Myocyte (in vitro differentiated cells): ENCODE results near the gene GRK3. TPM values are rescaled to one million over a fixed set of nuclear protein-coding genes. Genes with fewer than 3 reads are reported as not detected.
"Not testable (repeated sequence)": the region's sequence is repeated elsewhere in the genome, so short reads cannot be mapped to it uniquely, and the experiment has no call there.

Experiments used
- DNase-seq: peaks from one replicate; pipeline ENCODE4 v3.0.0-alpha.2; 2012; ENCODE audit warnings: low read depth
- total RNA-seq: library from RNA; depleted of rRNA; stranded (reverse); fragments of >200 nt; gene quantifications from 2 replicates; pipeline ENCODE4 v1.2.3, GENCODE V29; 2014

Gene GRK3
- total RNA-seq, 1 donor from 2014 or later: 4.1 TPM

- no peak for DNase-seq
Measured at GRCh38 chr22:25623851-25624250, 59.4 kb downstream of the GRK3 start.

DNA sequence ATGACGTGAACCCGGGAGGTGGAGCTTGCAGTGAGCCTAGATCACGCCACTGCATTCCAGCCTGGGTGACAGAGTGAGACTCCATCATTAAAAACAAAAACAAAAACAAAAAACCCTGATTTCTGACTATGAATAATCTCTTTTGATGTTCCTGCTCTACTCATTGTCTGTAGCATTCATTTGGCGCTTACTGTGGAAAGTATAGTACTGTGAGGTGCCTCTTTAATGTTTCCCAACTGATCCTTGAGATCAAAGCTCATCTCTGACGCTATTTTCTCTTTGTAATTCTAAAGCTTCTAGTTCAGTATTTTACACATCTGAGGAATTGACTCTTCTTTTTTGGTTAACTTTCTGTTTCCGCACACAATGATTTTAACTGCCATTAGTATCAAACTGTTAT is 60.0 kb downstream of the GRK3 start:
- no peak for DNase-seq

DNA sequence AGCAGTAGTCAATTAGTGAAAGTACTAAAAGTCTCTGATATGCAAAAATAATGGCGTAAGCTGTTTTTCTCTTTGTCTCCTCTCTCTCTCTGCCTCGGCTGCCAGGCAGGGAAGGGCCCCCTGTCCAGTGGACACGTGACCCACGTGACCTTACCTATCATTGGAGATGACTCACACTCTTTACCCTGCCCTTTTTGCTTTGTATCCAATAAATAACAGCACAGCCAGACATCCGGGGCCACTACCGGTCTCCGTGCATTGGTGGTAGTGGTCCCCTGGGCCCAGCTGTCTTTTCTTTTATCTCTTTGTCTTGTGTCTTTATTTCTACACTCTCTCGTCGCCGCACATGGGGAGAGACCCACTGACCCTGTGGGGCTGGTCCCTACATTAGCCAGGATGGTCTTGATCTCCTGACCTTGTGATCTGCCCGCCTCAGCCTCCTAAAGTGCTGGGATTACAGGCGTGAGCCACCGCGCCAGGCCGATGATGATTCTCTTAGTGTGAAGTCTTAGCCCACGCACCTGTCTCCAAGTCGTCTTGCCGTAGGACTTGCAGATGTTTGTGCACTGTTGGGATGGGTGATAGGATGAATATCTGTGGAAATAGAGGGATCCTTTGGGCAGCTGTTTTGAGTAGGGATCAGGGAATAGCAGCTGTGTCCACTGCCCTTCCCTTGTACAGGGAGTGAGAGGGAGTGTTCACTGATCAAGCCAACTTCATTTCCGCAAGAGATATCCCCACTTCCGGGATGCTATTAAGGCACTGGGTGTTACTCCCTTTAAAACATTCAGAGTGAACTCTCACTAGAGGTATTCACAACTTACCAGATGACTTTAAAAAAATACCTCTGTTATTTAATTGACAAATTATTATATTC is 61.5 kb downstream of the GRK3 start:
- DNase-seq: not testable (repeated sequence)

GRCh38 chr22:25626624-25626990 is 62.1 kb downstream of the GRK3 start:
- no peak for DNase-seq

DNA sequence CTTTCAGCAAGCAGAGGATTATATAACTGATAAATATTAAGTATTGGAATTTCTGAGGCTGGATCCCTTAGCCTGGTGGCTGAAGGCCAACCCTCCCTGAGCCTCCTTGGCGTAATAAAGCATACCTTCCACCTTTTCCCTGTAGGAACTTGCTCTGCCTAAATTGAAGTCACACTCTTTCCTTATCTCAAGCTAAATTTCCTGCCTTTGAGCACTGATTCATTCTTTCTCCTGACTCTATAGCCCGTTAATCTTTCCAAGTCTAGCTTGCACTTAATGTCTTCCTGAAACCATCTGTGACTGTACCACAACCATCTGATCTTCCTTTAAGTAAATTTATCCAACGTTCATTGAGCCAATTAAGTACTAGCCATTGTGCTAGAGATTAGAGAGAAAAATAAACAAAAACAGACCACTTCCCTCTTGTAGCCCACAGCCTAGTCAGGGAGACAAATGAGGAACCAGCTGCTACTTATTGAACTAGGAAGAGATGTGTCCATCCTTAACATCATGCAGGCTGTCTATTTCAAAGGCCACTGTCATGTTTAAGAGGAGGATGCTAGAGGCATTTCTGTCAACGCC is 62.9 kb downstream of the GRK3 start:
- DNase-seq: no peak

GRCh38 chr22:25628494-25628893 is 64.0 kb downstream of the GRK3 start:
- DNase-seq: no peak

- DNase-seq: no peak
Measured at GRCh38 chr22:25629613-25630012, 65.1 kb downstream of the GRK3 start.

DNA sequence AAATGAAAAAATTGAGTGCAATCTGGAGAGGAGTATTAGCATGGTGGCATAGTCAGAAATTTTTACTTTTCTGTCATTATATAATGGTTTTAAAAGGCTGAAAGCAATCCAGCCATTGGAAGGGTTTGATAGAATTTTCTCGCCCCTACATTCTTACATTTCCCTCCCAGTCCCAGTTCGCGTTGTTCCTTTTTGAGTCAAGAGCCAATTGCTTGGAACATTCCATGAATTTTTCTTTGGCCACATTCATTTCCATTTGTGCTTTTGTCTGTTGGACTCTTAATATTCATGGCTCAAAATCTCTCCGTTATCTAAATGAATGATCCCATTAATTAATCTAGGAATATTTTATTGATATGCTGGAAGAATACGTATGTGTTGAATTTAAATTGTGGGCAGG is 66.0 kb downstream of the GRK3 start:
- peak; percentile 55 for DNase-seq

GRCh38 chr22:25636323-25636722 is 71.8 kb downstream of the GRK3 start:
- DNase-seq: no peak

DNA sequence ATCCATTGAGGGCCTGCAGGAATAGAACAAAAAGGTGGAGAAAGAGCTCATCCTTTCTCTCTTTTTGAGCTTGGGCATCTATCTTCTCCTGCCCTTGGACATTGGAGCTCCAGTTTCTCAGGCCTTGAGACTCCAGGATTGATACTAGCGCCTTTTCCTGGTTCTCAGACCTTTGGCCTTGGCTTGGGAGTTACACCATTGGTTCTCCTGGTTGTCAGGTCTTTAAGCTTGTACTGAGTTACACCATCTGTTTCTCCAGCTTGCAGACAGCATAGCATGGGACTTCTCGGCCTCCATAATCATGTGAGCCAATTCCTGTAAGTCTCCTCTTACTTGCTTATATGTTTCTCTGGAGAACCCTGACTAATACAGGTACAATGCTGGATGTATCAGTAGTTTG is 72.6 kb downstream of the GRK3 start:
- DNase-seq: no peak

DNA sequence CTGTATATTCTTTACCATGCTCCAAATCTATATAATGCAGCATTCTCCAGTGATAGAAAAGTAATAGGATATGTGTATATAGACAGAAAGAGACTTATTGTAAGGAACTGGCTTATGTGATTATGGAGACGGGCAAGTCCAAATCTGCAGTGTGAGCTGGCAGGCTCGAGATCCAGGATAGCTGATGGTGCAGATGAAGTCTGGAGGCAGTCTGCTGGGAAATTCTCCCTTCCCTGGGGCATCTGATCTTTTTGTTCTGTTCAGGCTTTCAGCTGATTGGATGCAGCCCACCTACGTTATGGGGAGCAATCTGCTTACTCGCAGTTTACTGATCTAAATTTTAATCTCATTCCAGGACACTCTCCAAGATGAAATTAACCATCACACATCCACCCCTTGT is 73.2 kb downstream of the GRK3 start:
- DNase-seq: no peak

GRCh38 chr22:25638638-25639037 is 74.2 kb downstream of the GRK3 start:
- no peak for DNase-seq

GRCh38 chr22:25641650-25642049 is 77.2 kb downstream of the GRK3 start:
- DNase-seq: no peak

DNA sequence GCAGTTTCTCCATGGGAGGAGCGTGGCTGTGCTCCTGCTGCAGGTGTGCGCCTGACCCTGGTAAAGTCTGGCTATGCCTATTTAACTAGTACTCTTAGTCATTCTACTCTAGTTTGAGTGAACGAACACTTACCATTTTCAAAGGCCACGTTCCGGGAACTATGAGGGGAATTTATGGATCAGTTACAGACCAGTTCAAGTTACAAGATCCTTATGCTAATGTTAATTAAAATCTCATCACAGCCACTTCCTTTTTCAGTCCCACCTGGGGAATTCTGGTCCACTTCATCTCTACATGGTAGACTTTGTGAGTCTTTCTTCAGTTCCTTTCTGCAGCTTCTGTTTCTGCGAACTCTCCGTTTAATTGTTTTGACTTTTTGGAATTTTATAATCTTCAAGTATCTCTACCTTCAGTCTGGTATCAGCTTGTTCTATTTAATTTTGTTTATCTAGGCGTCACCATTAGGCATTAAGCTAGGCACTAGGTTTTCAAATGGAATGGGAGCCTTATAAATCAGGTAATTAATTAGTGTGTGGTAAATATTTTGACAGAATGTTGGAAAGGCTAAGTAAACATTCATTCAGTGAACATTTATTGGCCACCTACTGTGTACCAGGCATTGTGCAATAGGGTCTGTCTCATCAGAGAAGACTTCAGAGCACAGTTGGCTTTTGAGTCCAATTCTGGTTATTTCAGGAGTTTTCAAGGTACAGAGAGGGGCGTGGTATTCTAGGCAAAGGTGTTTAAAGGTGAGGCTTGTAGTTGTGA is 78.9 kb downstream of the GRK3 start:
- DNase-seq: no peak

DNA sequence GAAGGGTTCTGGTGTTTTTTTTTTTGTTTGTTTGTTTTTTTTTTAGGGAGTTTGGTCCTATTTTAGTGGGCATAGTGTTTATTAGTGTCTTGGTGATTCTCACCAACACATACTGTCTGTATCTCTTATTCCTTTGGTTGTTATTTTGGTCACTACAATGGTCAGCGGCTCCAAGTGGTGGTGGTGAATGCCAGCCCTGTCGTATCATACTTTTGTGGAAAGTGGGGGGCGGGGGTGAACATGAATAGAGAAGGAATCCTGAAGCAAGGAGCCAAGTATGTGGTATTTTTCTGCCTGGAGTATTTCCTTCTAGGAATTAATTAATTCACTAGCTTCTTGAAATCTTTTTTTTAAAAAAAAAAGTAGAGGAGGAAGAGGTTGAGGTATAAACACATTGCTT is 79.6 kb downstream of the GRK3 start:
- peak; percentile 84 for DNase-seq

DNA sequence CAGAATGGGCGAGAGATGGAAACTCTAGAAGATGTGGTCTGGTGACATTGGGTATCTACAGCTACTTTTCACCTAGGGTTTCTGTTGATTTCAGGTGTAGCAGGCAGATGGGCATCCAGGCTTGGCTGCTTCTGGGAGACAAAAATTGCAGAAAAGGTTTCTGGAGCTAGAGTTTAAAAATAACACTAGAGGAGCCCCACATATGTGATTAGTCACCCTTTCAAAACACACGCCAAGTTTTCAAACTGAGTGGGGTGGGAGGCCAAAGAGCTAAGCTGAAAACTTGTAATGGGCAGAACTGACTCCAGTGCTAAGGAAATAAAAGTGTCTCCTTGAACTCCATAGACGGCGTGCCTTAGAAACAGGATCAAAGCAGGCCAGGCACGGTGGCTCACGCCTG is 80.8 kb downstream of the GRK3 start:
- DNase-seq: peak; percentile 45

DNA sequence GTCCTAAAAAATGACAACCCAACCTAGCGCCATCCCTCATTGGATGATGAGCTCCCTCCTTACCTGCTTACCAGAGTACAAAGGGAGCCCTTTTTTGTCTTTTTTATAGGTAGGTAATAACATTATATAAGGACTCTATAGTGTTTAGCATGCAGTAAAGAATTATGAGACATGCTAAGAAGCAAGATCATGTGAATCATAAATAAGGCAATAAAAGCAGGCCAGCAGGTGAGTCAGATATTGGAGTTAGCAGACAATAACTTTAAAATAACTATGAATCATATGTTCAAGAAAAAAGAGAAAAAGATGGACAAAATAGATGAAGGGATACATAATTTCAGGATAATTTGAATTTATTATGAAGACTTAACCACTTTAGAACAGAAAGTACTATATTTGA is 81.5 kb downstream of the GRK3 start:
- DNase-seq: no peak

DNA sequence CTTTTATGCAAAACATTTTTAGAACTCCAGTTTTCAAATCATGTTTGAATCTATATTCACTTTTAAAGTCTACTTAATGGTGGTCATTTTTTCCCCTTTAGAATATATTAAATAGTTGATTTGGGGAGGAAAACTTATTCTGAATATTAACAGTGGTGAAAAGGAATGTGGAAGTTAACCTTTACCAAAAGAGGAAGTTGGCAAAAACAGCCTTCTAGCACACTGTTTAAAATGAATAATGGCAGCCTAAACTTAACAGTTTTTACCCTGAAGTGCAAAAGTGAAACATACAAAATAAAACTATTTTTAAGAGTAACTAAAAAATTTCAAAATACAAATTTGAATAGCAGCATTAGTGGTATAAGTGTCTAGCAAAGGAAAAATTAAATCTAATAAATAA is 86.4 kb downstream of the GRK3 start:
- DNase-seq: no peak

DNA sequence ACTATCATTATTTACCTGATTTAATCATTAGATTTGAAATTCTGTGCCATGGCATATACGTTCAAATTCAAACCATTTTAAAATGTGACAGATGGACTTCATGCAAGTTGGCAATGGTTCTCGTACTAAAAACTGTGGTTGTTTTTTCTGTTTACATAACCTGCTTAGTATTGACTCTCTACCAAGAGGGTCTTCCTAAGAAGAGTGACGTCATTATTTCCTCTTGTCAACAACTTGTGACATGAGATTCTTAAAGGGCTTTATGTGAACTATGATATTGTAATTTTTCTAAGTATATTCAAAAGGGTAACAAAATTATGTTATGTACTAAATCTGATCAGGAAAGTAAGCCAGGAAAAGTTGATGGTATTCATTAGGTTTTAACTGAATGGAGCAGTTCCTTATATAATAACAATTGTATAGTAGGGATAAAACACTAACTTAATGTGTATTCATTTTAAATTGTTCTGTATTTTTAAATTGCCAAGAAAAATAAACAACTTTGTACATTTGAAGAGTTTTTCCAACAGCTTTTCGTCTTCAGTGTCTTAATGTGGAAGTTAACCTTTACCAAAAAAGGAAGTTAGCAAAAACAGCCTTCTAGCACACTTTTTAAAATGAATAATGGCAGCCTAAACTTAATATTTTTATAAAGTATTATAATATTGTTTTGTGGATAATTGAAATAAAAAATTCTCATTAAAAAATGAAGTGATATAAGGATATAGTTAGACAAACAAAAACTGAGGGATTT is 87.0 kb downstream of the GRK3 start:
- DNase-seq: no peak

- DNase-seq: no peak
Measured at GRCh38 chr22:25654676-25655075, 90.2 kb downstream of the GRK3 start.

DNA sequence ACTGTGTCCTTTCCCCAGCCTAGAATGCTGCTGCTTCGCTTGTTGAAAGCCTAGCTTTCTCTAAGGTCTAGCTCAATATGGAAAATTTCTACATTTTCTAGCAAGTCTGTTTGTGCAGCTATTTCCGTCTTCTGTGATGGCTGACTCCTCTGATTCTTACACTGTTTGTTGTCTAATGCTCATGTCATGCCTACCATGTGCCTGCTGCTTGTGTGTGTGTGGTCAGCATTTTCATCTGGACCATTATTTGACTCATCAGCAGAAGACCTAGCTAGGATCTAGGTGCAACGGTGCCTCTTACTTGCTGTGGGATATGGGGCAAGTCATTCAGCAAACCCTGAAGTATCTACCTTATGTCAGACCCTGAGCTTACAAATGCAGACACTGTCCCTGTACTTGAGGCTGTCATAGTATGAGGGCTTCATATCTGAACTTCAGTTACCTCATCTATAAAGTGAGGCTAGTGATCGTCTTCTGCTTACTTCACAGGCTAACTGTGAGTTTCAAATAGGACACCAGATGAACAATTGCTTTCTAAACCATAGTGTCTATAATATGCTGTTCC is 91.0 kb downstream of the GRK3 start:
- no peak for DNase-seq
